G401 (cell line): ENCODE data around the gene ZNF628. TPM values are rescaled to one million over a fixed set of nuclear protein-coding genes. Genes with fewer than 3 reads are reported as not detected.
"Not testable (repeated sequence)": the region's sequence is repeated elsewhere in the genome, so short reads cannot be mapped to it uniquely, and the experiment has no call there.

Source experiments
- DNase-seq: peaks from one replicate; pipeline ENCODE4 v3.0.0-alpha.2; 2015; ENCODE audit warnings: low spot score
- in situ Hi-C: cut with HindIII; loops from 2 replicates; pipeline ENCODE4 v1.10.0; 2016; ENCODE audit warnings: low sequenced_read_pairs, mixed read lengths
- total RNA-seq: library from RNA; depleted of rRNA; stranded (reverse); fragments of >200 nt; shearing (Covaris generic); gene quantifications from 2 replicates; pipeline ENCODE4 v1.2.3, GENCODE V29; 2014

Gene ZNF628
- total RNA-seq, 1 experiment from 2014 or later, result 13.3 TPM

GRCh38 chr19:55447421-55448174 is 28.8 kb upstream of the ZNF628 start:
- in situ Hi-C loops, result no loop called here
- peak; percentile 74 for DNase-seq

GRCh38 chr19:55448175-55448490 is 28.3 kb upstream of the ZNF628 start:
- in situ Hi-C loops, DNase-seq: not testable (repeated sequence)

GRCh38 chr19:55449469-55449868 is 26.9 kb upstream of the ZNF628 start:
- DNase-seq, result no peak
- in situ Hi-C loops, result no loop called here

GRCh38 chr19:55451163-55451964 is 25.1 kb upstream of the ZNF628 start:
- no peak for DNase-seq
- in situ Hi-C loops, result no loop called here

- in situ Hi-C loops, result no loop called here
- DNase-seq, result peak; percentile 67
Observed at GRCh38 chr19:55451965-55452748, 24.3 kb upstream of the ZNF628 start.

- DNase-seq, result peak; percentile 97
- in situ Hi-C loops, result no loop called here
Observed at GRCh38 chr19:55452749-55453346, 23.6 kb upstream of the ZNF628 start.

- in situ Hi-C loops, result no loop called here
- no peak for DNase-seq
Observed at GRCh38 chr19:55453511-55454260, 22.7 kb upstream of the ZNF628 start.

- peak; percentile 63 for DNase-seq
- in situ Hi-C loops, result no loop called here
Observed at GRCh38 chr19:55454787-55455243, 21.6 kb upstream of the ZNF628 start.

- no peak for DNase-seq
- in situ Hi-C loops, result no loop called here
Observed at GRCh38 chr19:55455576-55456235, 20.7 kb upstream of the ZNF628 start.

- in situ Hi-C loops, result no loop called here
- DNase-seq, result no peak
Observed at GRCh38 chr19:55456347-55456746, 20.1 kb upstream of the ZNF628 start.

GRCh38 chr19:55457683-55458457 is 18.5 kb upstream of the ZNF628 start:
- in situ Hi-C loops, result no loop called here
- no peak for DNase-seq

GRCh38 chr19:55459551-55459949 is 16.9 kb upstream of the ZNF628 start:
- in situ Hi-C loops, result no loop called here
- no peak for DNase-seq

- in situ Hi-C loops, result no loop called here
Observed at GRCh38 chr19:55459950-55460657, 16.3 kb upstream of the ZNF628 start.

GRCh38 chr19:55460670-55461258 is 15.7 kb upstream of the ZNF628 start:
- in situ Hi-C loops, result no loop called here
- peak; percentile 62 for DNase-seq

More at GRCh38 chr19:55459950-55460657, 16.3 kb upstream of the ZNF628 start:
- peak; percentile 32 for DNase-seq

- peak; percentile 100 for DNase-seq
- in situ Hi-C loops, result no loop called here
Observed at GRCh38 chr19:55461259-55461973, 15.0 kb upstream of the ZNF628 start, which contains the start of gene ISOC2. Gene ISOC2, minus strand, starts transcription at chr19:55461642. Its CDS starts 5,156 bp downstream, at chr19:55456486.
